H1 (cell line): Measurements from ENCODE around the gene TNFAIP2. TPM values are rescaled to one million over a fixed set of nuclear protein-coding genes. Genes with fewer than 3 reads are reported as not detected.

ENCODE experiments used
- CTCF ChIA-PET: fragments of 300-600 bp; sonication (Branson Sonifier 250); formaldehyde crosslinking; loops from one replicate; lab custom pipeline; 2021; ENCODE audit not compliant: partially characterized antibody; lab: Charles Lee
- POLR2A ChIA-PET: fragments of 300-600 bp; sonication (Branson Sonifier 250); formaldehyde crosslinking; loops from one replicate; lab custom pipeline; 2021; ENCODE audit warnings: inconsistent platforms; ENCODE audit not compliant: partially characterized antibody; lab: Charles Lee
- DNase-seq, 2 experiments: peaks; one replicate each; pipeline versions ENCODE4 v3.0.0 to v3.0.0-alpha.2; 2010 to 2022; ENCODE audit warnings: low spot score in 2 of 2, low read depth in 1 of 2, mixed read lengths in 1 of 2
- FAIRE-seq: peaks from 2 replicates; lab custom pipeline; 2011; peaks lifted over from hg19 to GRCh38; lab: Jason Lieb, UNC
- H2AFZ ChIP-seq: 2 replicates; pipeline ENCODE4 v1.8.1; 2012; ENCODE audit warnings: low read length, inconsistent platforms
- H2AK5ac ChIP-seq: 2 replicates; pipeline ENCODE4 v1.6.1; 2013; ENCODE audit warnings: low read depth, low read length
- H2BK120ac ChIP-seq: replicated peaks from 2 replicates; pipeline ENCODE3; 2013; ENCODE audit warnings: low read depth, low read length, inconsistent platforms
- H2BK12ac ChIP-seq: 2 replicates; pipeline ENCODE4 v1.6.1; 2013; ENCODE audit warnings: low read depth, low read length
- H2BK15ac ChIP-seq: 2 replicates; pipeline ENCODE4 v1.6.1; 2013; ENCODE audit warnings: low read length
- H2BK20ac ChIP-seq: 2 replicates; pipeline ENCODE4 v1.6.1; 2013; ENCODE audit warnings: low read length
- H2BK5ac ChIP-seq: 2 replicates; pipeline ENCODE4 v1.6.1; 2013; ENCODE audit warnings: low read depth, low read length
- H3K14ac ChIP-seq: 2 replicates; pipeline ENCODE4 v1.6.1; 2013; ENCODE audit warnings: inconsistent platforms; ENCODE audit not compliant: insufficient read length
- H3K18ac ChIP-seq: 2 replicates; pipeline ENCODE4 v1.6.1; 2013; ENCODE audit warnings: low read length; ENCODE audit errors: extremely low read depth
- H3K23ac ChIP-seq: 2 replicates; pipeline ENCODE4 v1.6.1; 2013; ENCODE audit warnings: inconsistent platforms; ENCODE audit not compliant: insufficient read length
- H3K23me2 ChIP-seq: 2 replicates; pipeline ENCODE4 v1.6.1; 2013; ENCODE audit warnings: low read depth, low read length
- H3K27ac ChIP-seq: 2 replicates; pipeline ENCODE4 v1.6.1; 2011; ENCODE audit warnings: low read depth, low read length, inconsistent platforms
- H3K27me3 ChIP-seq, 4 experiments: replicated peaks in 1 of 4; 1 replicate in 1 of 4; 2 replicates in 3 of 4; pipeline versions ENCODE4 v1.6.1 to v1.8.1; 2011 to 2013; ENCODE audit warnings: low read length in 3 of 4, mild to moderate bottlenecking in 3 of 4, inconsistent platforms in 2 of 4, mixed read lengths in 2 of 4, moderate library complexity in 1 of 4; ENCODE audit not compliant: control insufficient read depth in 3 of 4, insufficient read depth in 3 of 4; ENCODE audit errors: extremely low read depth in 1 of 4
- H3K36me3 ChIP-seq, 4 experiments: 2 replicates each; pipeline versions ENCODE4 v1.6.1 to v1.8.1; 2011 to 2013; ENCODE audit warnings: mild to moderate bottlenecking in 4 of 4, low read length in 3 of 4, moderate library complexity in 2 of 4, control low read depth in 1 of 4, inconsistent platforms in 1 of 4; ENCODE audit not compliant: insufficient read depth in 4 of 4, control insufficient read depth in 2 of 4
- H3K4ac ChIP-seq: replicated peaks from 2 replicates; pipeline ENCODE3; 2013; ENCODE audit warnings: low read length, low read depth, mixed read lengths, inconsistent platforms; ENCODE audit not compliant: insufficient read length
- H3K4me1 ChIP-seq, 4 experiments: replicated peaks in 1 of 4; 1 replicate in 1 of 4; 2 replicates in 3 of 4; pipeline versions ENCODE4 v1.6.1 to v1.8.1; 2011 to 2013; ENCODE audit warnings: low read length in 3 of 4, inconsistent platforms in 2 of 4, mixed read lengths in 1 of 4; ENCODE audit not compliant: insufficient read depth in 4 of 4, control insufficient read depth in 3 of 4
- H3K4me2 ChIP-seq, 2 experiments: 2 replicates each; pipeline versions ENCODE4 v1.6.1 to v1.8.1; 2011 to 2013; ENCODE audit warnings: low read depth in 2 of 2, low read length in 2 of 2, control low read depth in 1 of 2, inconsistent platforms in 1 of 2, mild to moderate bottlenecking in 1 of 2; ENCODE audit not compliant: insufficient read depth in 1 of 2
- H3K4me3 ChIP-seq, 4 experiments: fragments of 200-600, 300-600 bp in 1 of 4; sonication (generic), shearing (Covaris generic), sonication (Bioruptor Twin) in 1 of 4; 2 replicates each; pipeline versions ENCODE4 v1.5.1 to v1.8.1; 2011 to 2016; ENCODE audit warnings: low read length in 4 of 4, low read depth in 3 of 4, control low read depth in 2 of 4, inconsistent platforms in 2 of 4, mild to moderate bottlenecking in 2 of 4, mixed read lengths in 1 of 4, moderate library complexity in 1 of 4; ENCODE audit not compliant: insufficient read depth in 2 of 4; ENCODE audit errors: extremely low read depth in 1 of 4
- H3K56ac ChIP-seq: replicated peaks from 2 replicates; pipeline ENCODE3; 2013; ENCODE audit warnings: low read depth, mild to moderate bottlenecking, mixed read lengths, low read length, inconsistent platforms; ENCODE audit not compliant: insufficient read length
- H3K79me1 ChIP-seq: 2 replicates; pipeline ENCODE4 v1.6.1; 2013; ENCODE audit warnings: low read depth, low read length, control low read depth
- H3K79me2 ChIP-seq, 2 experiments: 2 replicates each; pipeline versions ENCODE4 v1.6.1 to v1.8.1; 2012 to 2013; ENCODE audit warnings: low read length in 2 of 2, mild to moderate bottlenecking in 2 of 2, inconsistent platforms in 1 of 2; ENCODE audit not compliant: insufficient read depth in 2 of 2, control insufficient read depth in 1 of 2
- H3K9ac ChIP-seq, 4 experiments: replicated peaks in 1 of 4; 1 replicate in 1 of 4; 2 replicates in 3 of 4; pipeline versions ENCODE4 v1.6.1 to v1.8.1; 2011 to 2013; ENCODE audit warnings: low read depth in 3 of 4, low read length in 3 of 4, control low read depth in 2 of 4, mild to moderate bottlenecking in 2 of 4, moderate library complexity in 2 of 4, inconsistent platforms in 1 of 4; ENCODE audit errors: extremely low read depth in 1 of 4
- H3K9me3 ChIP-seq, 2 experiments: 2 replicates each; pipeline versions ENCODE4 v1.6.1 to v1.8.1; 2012 to 2013; ENCODE audit warnings: mild to moderate bottlenecking in 2 of 2, moderate library complexity in 2 of 2, control low read depth in 1 of 2, inconsistent platforms in 1 of 2, low read depth in 1 of 2, low read length in 1 of 2, mixed read lengths in 1 of 2; ENCODE audit not compliant: insufficient read depth in 2 of 2
- H4K20me1 ChIP-seq, 2 experiments: replicated peaks in 1 of 2; 2 replicates each; pipeline versions ENCODE3 to v1.8.1; 2011 to 2013; ENCODE audit warnings: inconsistent platforms in 2 of 2, low read length in 2 of 2, mild to moderate bottlenecking in 1 of 2; ENCODE audit not compliant: insufficient read depth in 2 of 2, control insufficient read depth in 1 of 2
- H4K5ac ChIP-seq: 2 replicates; pipeline ENCODE4 v1.6.1; 2013; ENCODE audit warnings: low read length, low read depth, mixed read lengths, inconsistent platforms; ENCODE audit not compliant: insufficient read length
- H4K8ac ChIP-seq: 2 replicates; pipeline ENCODE4 v1.8.0; 2013; ENCODE audit warnings: mild to moderate bottlenecking, moderate library complexity, low read length, inconsistent platforms; ENCODE audit not compliant: insufficient read depth; ENCODE audit errors: extremely low read depth
- H4K91ac ChIP-seq: replicated peaks from 2 replicates; pipeline ENCODE3; 2013; ENCODE audit warnings: low read length, mixed read lengths, inconsistent platforms; ENCODE audit not compliant: insufficient read length
- GABPA ChIP-seq: IDR thresholded peaks from 2 replicates; pipeline ENCODE4 v1.6.1; 2011; ENCODE audit warnings: mild to moderate bottlenecking, low read length, moderate library complexity, borderline replicate concordance; ENCODE audit not compliant: insufficient read depth
- TBP ChIP-seq: IDR thresholded peaks from 2 replicates; pipeline ENCODE4 v1.6.1; 2011; ENCODE audit warnings: low read depth, low read length, improper control_type of control experiment
- WGBS, 2 experiments: shearing (Covaris generic) in 1 of 2; methylation state at CpG; one replicate each; pipeline versions ENCODE4 v1.1.6 to v1.1.7; 2013 to 2015; ENCODE audit warnings: low lambda C conversion rate in 2 of 2, mixed read lengths in 2 of 2, inconsistent platforms in 1 of 2, low coverage in 1 of 2, missing lambda C conversion rate in 1 of 2; ENCODE audit not compliant: insufficient replicate concordance in 2 of 2, insufficient coverage in 1 of 2, insufficient read length in 1 of 2; ENCODE audit errors: extremely low coverage in 1 of 2, missing lambda C conversion rate in 1 of 2; 5-methylcytosine and 5-hydroxymethylcytosine counted together
- polyA plus RNA-seq, 7 experiments: library from polyadenylated mRNA; depleted of rRNA in 3 of 7; stranded (reverse) in 5 of 7; unstranded in 2 of 7; fragments of >200 nt in 5 of 7; fragments of 200-250 nt in 2 of 7; gene quantifications; 1 replicate in 5 of 7; 2 replicates in 1 of 7; 4 replicates in 1 of 7; pipeline versions ENCODE4 v1.2.1 to v1.2.3, GENCODE V29; 2011 to 2013; ENCODE audit warnings: missing spikeins in 2 of 7, mixed read lengths in 2 of 7
- total RNA-seq: library from RNA; stranded (reverse); fragmentation: NEBNext Ultra II Directional; extraction: Animal tissue kit (Norgen Biotek cat#: 25700); gene quantifications from 2 replicates; pipeline ENCODE4 v1.2.1, GENCODE V29; 2021

The TNFAIP2 gene
- total and polyA plus RNA-seq, 2 of the 8 experiments (the other 6 are each of a cell fraction or from before 2014, with no cell fraction given), result 28.3 to 34.5 TPM

DNA sequence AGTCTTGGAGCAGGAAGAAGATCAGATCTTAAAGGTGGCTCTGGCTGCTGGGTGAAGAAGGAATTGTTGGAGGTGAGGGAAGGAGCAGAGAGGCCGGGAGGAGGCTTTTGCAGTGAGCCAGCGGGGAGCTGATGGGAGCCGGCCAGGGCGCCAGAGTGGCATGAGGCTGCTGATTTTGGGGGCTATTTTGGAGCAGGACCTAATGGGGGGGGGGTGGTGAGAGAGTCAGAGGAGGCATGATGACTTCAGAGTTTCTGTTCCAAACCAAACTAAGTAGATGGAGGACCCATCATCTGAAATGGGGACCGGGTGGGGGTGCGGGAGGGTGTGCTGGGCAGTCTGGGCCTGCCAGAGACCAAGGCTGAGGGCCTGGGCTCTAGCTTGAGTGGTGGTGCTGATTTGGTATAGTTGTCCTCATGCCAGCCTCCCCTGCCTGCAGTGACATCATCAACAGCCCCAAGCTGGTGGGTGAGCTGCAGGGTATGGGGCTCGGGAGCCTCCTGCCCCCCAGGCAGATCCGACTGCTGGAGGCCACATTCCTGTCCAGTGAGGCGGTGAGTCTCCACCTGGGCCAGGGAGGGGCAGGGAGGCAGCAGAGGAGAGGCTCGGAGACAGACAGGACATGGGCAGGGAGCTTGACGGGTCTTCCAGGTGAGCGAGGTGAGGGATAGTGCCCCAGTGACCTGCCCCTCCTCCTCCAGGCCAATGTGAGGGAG, 6.2 kb downstream of the TNFAIP2 start:
- peaks cover 0 to 31% (median 27%) of the 10 kb centered on the region in 4 experiments; a peak in 6 of 7 replicates for H3K27me3 ChIP-seq
- CTCF ChIA-PET, result interaction anchor here (0.7 to 18.4 kb wide), 12 partner anchors 8 to 169 kb away, joined by 3 to 276 read pairs (median 5); no protein-coding TSS in a partner anchor
- H3K79me2 ChIP-seq, result no peaks in the 10 kb centered on the region
- no peak overlapping the region for H2BK20ac ChIP-seq
- no peak overlapping the region for H3K56ac ChIP-seq
- H3K4ac ChIP-seq, result no peak overlapping the region
- peaks cover 5% of the 10 kb centered on the region; the same call in 1 of the 2 replicates for H3K23me2 ChIP-seq
- no peak overlapping the region for H3K4me2 ChIP-seq
- H2AFZ ChIP-seq, result no peak overlapping the region
- H4K5ac ChIP-seq, result no peak overlapping the region
- no peak for DNase-seq
- H2BK5ac ChIP-seq, result no peak overlapping the region
- no peak overlapping the region for H3K9ac ChIP-seq
- H3K79me1 ChIP-seq, result no peaks in the 10 kb centered on the region
- H3K4me3 ChIP-seq, result no peak overlapping the region
- H4K91ac ChIP-seq, result no peak overlapping the region
- no peak overlapping the region for H3K27ac ChIP-seq
- H4K8ac ChIP-seq, result no peak overlapping the region
- no peaks in the 10 kb centered on the region for H3K9me3 ChIP-seq
- no peak overlapping the region for H3K14ac ChIP-seq
- peaks cover 3 to 14% (median 7%) of the 10 kb centered on the region in 4 experiments; a peak in 6 of 8 replicates for H3K36me3 ChIP-seq
- H4K20me1 ChIP-seq, result peaks cover 6 to 16% of the 10 kb centered on the region in 2 experiments
- POLR2A ChIA-PET, result interaction anchor here (0.5 to 4.6 kb wide), 6 partner anchors 8 to 215 kb away, joined by 3 to 26 read pairs (median 3); partner anchors contain the start of gene EXOC3L4
- H2BK15ac ChIP-seq, result no peak overlapping the region
- no peak overlapping the region for H2AK5ac ChIP-seq
- no peak overlapping the region for H2BK12ac ChIP-seq
- no peak overlapping the region for H3K23ac ChIP-seq
- no peak for TF ChIP-seq GABPA
- no peak for TF ChIP-seq TBP
- peaks cover 0 to 14% (median 8%) of the 10 kb centered on the region in 4 experiments; a peak in 5 of 7 replicates for H3K4me1 ChIP-seq
- no peak overlapping the region for H2BK120ac ChIP-seq
- H3K18ac ChIP-seq, result no peak overlapping the region
- 92% methylated on average over 9 of the region's 12 CpGs; no CpG with 5 or more reads in 1 of the 2 experiments for WGBS, 2 experiments
- FAIRE-seq, result no peak
